Natural killer cell (primary cell): ENCODE measurements around the gene MAPK9. TPM values are rescaled to one million over a fixed set of nuclear protein-coding genes. Genes with fewer than 3 reads are reported as not detected.

Experiments used
- ATAC-seq, 3 donors: fragments of 150-1000 bp in 2 of 3; fragments of 200-7000 bp in 1 of 3; cut with Tn5 transposase; 1 replicate in 1 of 3; 2 replicates in 2 of 3; pipeline ENCODE4 v1.10.0; 2021; ENCODE audit warnings: mild to moderate bottlenecking in 2 of 3, moderate library complexity in 2 of 3
- DNase-seq, 2 donors: peaks; one replicate each; pipeline versions ENCODE4 v3.0.0 to v3.0.0-alpha.2; 2013 to 2021; ENCODE audit warnings: mixed read lengths in 1 of 2
- H3K27ac ChIP-seq: one replicate; pipeline ENCODE4 v1.5.1; 2013; ENCODE audit warnings: mild to moderate bottlenecking, low read length
- H3K27me3 ChIP-seq: one replicate; pipeline ENCODE4 v1.6.1; 2013; ENCODE audit warnings: low read length; ENCODE audit not compliant: control insufficient read depth, insufficient read depth
- H3K36me3 ChIP-seq: one replicate; pipeline ENCODE4 v1.6.1; 2013; ENCODE audit warnings: low read length; ENCODE audit not compliant: control insufficient read depth, insufficient read depth
- H3K4me1 ChIP-seq: one replicate; pipeline ENCODE4 v1.6.1; 2013; ENCODE audit warnings: low read length; ENCODE audit not compliant: control insufficient read depth, insufficient read depth
- H3K4me3 ChIP-seq: one replicate; pipeline ENCODE4 v1.5.1; 2013; ENCODE audit warnings: low read length
- H3K9me3 ChIP-seq: one replicate; pipeline ENCODE4 v1.6.1; 2013; ENCODE audit warnings: low read length; ENCODE audit not compliant: control insufficient read depth, insufficient read depth
- H3K27ac Mint-ChIP-seq, 2 donors: one replicate each; pipeline ENCODE4 v1.8.0; 2022; ENCODE audit warnings: mild to moderate bottlenecking in 2 of 2, mixed read lengths in 2 of 2, moderate library complexity in 1 of 2
- H3K27me3 Mint-ChIP-seq, 2 donors: one replicate each; pipeline ENCODE4 v1.8.0; 2022; ENCODE audit warnings: low read depth in 2 of 2, mixed read lengths in 2 of 2
- H3K36me3 Mint-ChIP-seq: one replicate; pipeline ENCODE4 v1.8.0; 2022; ENCODE audit warnings: mixed read lengths
- H3K4me1 Mint-ChIP-seq, 2 donors: one replicate each; pipeline ENCODE4 v1.8.0; 2022; ENCODE audit warnings: mixed read lengths in 2 of 2
- H3K4me3 Mint-ChIP-seq: one replicate; pipeline ENCODE4 v1.8.0; 2022; ENCODE audit warnings: mild to moderate bottlenecking, moderate library complexity, mixed read lengths
- H3K9me3 Mint-ChIP-seq, 2 donors: one replicate each; pipeline ENCODE4 v1.8.0; 2022; ENCODE audit warnings: mixed read lengths in 2 of 2
- WGBS: methylation state at CpG from one replicate; pipeline ENCODE4 v1.1.7; 2013; ENCODE audit warnings: missing lambda C conversion rate; ENCODE audit not compliant: insufficient coverage; 5-methylcytosine and 5-hydroxymethylcytosine counted together
- intact Hi-C: fragments of 100-400 bp; cut with micrococcal nuclease; formaldehyde crosslinking; loops from one replicate; pipeline ENCODE4 v1.14.2; 2022
- total RNA-seq, 4 donors: library from RNA; stranded (reverse); fragments of 120-200 nt in 1 of 4; gene quantifications; one replicate each; pipeline versions ENCODE4 v1.2.3 to v1.2.4, GENCODE V29; 2013 to 2022
- TF ChIP-seq, protein P1 (sequence below): fragments of 200-600 bp; IDR thresholded peaks from one replicate; pipeline ENCODE4 v1.8.0; 2022; ENCODE audit warnings: antibody characterized with exemption

Gene MAPK9
- 10 to 100 TPM; 34.1 to 48.5 (median 40.4) TPM for total RNA-seq
- total RNA-seq (2013): 38.9 TPM

DNA sequence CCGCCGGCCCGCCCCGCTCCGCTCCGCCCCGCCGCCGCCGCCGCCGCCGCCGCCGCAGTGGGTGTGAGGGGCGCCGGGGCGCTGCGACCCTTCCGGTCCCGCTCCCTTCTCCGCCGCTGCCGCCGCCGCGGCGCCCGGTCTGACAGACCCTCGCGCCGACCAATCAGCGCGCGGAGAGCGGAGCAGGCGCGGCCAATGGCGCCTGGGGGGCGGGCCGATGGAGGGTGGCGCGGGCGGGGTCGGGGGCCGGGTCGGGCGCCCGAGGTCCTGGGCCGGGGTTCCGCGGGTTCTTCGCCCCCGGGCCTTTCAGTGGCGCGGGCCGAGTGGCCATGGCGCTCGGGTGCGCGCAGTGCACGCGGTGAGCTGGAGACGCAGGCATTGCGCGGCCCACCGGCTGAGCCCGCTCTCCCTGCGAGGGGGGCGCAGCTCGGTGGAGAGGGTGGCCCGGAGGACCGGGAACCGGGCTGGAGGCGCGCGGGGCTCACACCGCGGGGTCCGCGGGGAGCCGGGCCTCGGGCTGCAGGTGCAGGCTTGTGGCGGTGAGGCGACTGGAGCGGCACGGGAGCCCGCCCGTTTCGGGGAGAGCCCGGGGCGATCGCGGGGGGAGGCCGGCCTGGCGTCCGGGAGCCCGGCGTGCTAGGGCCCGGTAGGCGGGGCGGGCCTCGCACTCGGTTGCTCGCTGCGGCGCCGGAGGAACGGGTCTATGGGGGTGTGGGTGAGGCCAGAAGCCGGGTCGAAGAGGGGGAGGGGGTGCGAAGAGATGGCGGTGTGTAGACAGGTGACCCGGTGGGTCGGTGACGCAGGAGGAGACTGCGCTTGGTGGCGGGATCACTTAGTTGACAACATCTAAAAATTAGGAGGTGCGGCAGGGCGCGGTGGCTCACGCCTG lies at the start of gene MAPK9:
TSS of gene MAPK9 (minus strand) at position 141 of the 889 bp plus-strand sequence. CDS start 11,522 bp downstream, outside the sequence.
- Mint-ChIP-seq H3K27ac (peak within 1 kb of the TSS; percentile 95 to 98), H3K27me3 (no peaks in the 10 kb centered on the region), H3K9me3 (no peaks in the 10 kb centered on the region), H3K4me1 (peaks cover 33 to 45% of the 10 kb centered on the region in 2 donors), H3K36me3 (no peaks in the 10 kb centered on the region), H3K4me3 (peak within 1 kb of the TSS; percentile 97)
- WGBS: under 1% methylated on average over 122 of the region's 122 CpGs
- DNase-seq: peak; percentile 85 to 93
- Histone ChIP-seq H3K4me1 (peaks cover 32% of the 10 kb centered on the region), H3K9me3 (no peaks in the 10 kb centered on the region), H3K36me3 (no peaks in the 10 kb centered on the region), H3K4me3 (peak within 1 kb of the TSS; percentile 56), H3K27ac (peak within 1 kb of the TSS; percentile 78), H3K27me3 (no peaks in the 10 kb centered on the region)
- TF ChIP-seq, protein P1, sequence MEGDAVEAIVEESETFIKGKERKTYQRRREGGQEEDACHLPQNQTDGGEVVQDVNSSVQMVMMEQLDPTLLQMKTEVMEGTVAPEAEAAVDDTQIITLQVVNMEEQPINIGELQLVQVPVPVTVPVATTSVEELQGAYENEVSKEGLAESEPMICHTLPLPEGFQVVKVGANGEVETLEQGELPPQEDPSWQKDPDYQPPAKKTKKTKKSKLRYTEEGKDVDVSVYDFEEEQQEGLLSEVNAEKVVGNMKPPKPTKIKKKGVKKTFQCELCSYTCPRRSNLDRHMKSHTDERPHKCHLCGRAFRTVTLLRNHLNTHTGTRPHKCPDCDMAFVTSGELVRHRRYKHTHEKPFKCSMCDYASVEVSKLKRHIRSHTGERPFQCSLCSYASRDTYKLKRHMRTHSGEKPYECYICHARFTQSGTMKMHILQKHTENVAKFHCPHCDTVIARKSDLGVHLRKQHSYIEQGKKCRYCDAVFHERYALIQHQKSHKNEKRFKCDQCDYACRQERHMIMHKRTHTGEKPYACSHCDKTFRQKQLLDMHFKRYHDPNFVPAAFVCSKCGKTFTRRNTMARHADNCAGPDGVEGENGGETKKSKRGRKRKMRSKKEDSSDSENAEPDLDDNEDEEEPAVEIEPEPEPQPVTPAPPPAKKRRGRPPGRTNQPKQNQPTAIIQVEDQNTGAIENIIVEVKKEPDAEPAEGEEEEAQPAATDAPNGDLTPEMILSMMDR: no peak
- intact Hi-C loops: no loop called here
- ATAC-seq: peak; percentile 74 to 88 (median 82)

DNA sequence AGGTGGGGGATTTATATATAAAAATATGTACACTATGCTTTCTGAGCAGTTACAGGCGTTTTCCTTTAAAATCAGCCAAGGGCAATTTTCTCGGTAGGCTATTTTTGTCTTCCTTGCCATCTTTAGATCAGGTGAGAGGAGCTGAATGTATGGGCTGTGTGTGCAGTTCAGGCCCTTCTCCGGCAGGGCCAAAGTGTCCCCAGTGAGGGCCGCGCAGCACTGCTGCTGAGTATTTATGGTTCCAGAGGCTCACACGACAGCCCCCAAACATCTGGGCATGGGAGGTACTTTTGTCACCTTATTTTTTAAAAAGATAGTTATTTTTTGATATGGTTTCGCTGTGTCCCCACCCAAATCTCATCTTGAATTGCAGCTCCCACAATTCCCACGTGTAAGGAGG lies 49.7 kb upstream of the MAPK9 start:
- WGBS: 91% methylated on average over 6 of the region's 8 CpGs
- no peaks in the 10 kb centered on the region for H3K4me1 Mint-ChIP-seq
- no peaks in the 10 kb centered on the region for H3K27me3 ChIP-seq
- DNase-seq (no peak), ATAC-seq (no peak)
- H3K9me3 ChIP-seq: no peaks in the 10 kb centered on the region
- H3K36me3 ChIP-seq: no peaks in the 10 kb centered on the region
- no peaks in the 10 kb centered on the region for H3K4me1 ChIP-seq
- TF ChIP-seq, protein P1: no peak
- H3K4me3 ChIP-seq: no peak overlapping the region
- H3K36me3 Mint-ChIP-seq: no peaks in the 10 kb centered on the region
- intact Hi-C loops: no loop called here
- H3K9me3 Mint-ChIP-seq: no peaks in the 10 kb centered on the region
- H3K27ac ChIP-seq: no peak overlapping the region
- no peak overlapping the region for H3K4me3 Mint-ChIP-seq
- peaks cover 15 to 20% of the 10 kb centered on the region in 2 donors for H3K27me3 Mint-ChIP-seq
- no peak overlapping the region for H3K27ac Mint-ChIP-seq

DNA sequence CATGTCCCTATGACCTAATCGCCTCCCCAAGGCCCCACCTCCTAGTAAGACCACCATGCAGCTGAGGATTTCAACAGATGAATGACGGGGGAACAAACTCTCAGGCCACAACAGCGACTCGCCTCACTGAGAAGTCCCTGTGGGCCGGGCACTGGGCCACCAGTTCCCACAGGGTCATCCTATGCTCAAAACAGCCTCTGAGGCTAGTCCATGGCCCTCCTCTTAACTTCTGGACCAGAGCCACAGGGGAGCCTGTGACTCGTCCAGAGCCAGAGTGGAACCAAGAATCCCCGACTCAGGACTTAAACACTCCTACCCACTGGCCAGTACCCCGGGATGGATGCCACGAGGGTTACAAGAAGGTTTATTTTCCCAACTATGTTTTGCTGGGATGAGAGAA lies 49.0 kb upstream of the MAPK9 start:
- Histone ChIP-seq H3K27ac (no peak overlapping the region), H3K9me3 (no peaks in the 10 kb centered on the region), H3K36me3 (no peaks in the 10 kb centered on the region), H3K4me1 (no peaks in the 10 kb centered on the region), H3K27me3 (no peaks in the 10 kb centered on the region), H3K4me3 (no peak overlapping the region)
- DNase-seq: no peak
- intact Hi-C loops: no loop called here
- 85% methylated on average over 8 of the region's 9 CpGs for WGBS
- H3K9me3 Mint-ChIP-seq: no peaks in the 10 kb centered on the region
- H3K4me3 Mint-ChIP-seq: no peak overlapping the region
- H3K27ac Mint-ChIP-seq: no peak overlapping the region
- TF ChIP-seq, protein P1: no peak
- no peak for ATAC-seq
- H3K4me1 Mint-ChIP-seq: no peaks in the 10 kb centered on the region
- H3K36me3 Mint-ChIP-seq: no peaks in the 10 kb centered on the region
- H3K27me3 Mint-ChIP-seq: peaks cover 14 to 15% of the 10 kb centered on the region in 2 donors
